Mesothelial cell of epicardium (in vitro differentiated cells): ENCODE measurements around the gene ABHD1. TPM values are rescaled to one million over a fixed set of nuclear protein-coding genes. Genes with fewer than 3 reads are reported as not detected.

Source experiments
- DNase-seq, 2 experiments: peaks; one replicate each; pipeline ENCODE4 v3.0.0; 2021; ENCODE audit warnings: low spot score in 2 of 2; ENCODE audit not compliant: unreplicated experiment in 2 of 2
- H3K27ac Mint-ChIP-seq: 2 replicates; pipeline ENCODE4 v1.8.0; 2021; ENCODE audit warnings: mixed read lengths
- H3K27me3 Mint-ChIP-seq: 2 replicates; pipeline ENCODE4 v1.8.0; 2021; ENCODE audit warnings: low read depth, mixed read lengths
- H3K36me3 Mint-ChIP-seq: 2 replicates; pipeline ENCODE4 v1.8.0; 2021; ENCODE audit warnings: mixed read lengths
- H3K4me1 Mint-ChIP-seq: 2 replicates; pipeline ENCODE4 v1.8.0; 2021; ENCODE audit warnings: mixed read lengths
- H3K4me3 Mint-ChIP-seq: 2 replicates; pipeline ENCODE4 v1.8.0; 2021; ENCODE audit warnings: mild to moderate bottlenecking, moderate library complexity, mixed read lengths
- H3K9me3 Mint-ChIP-seq: 2 replicates; pipeline ENCODE4 v1.8.0; 2021; ENCODE audit warnings: mixed read lengths
- CTCF ChIP-seq: fragments of 200-600 bp; sonication (generic); IDR thresholded peaks from one replicate; pipeline ENCODE4 v1.5.0; 2021; ENCODE audit warnings: antibody characterized with exemption; ENCODE audit not compliant: unreplicated experiment
- total RNA-seq: library from RNA; stranded (reverse); gene quantifications from 3 replicates; pipeline ENCODE4 v1.2.1, GENCODE V29; 2021

Gene ABHD1
- total RNA-seq, 1 donor from 2014 or later: 1.5 TPM

- H3K9me3 Mint-ChIP-seq: no peaks in the 10 kb centered on the region
- H3K27me3 Mint-ChIP-seq: peaks cover 2% of the 10 kb centered on the region
- H3K27ac Mint-ChIP-seq: no peak overlapping the region
- H3K36me3 Mint-ChIP-seq: no peaks in the 10 kb centered on the region
- DNase-seq: no peak
- H3K4me1 Mint-ChIP-seq: peaks cover 3% of the 10 kb centered on the region
- H3K4me3 Mint-ChIP-seq: no peak overlapping the region
- no peak for TF ChIP-seq CTCF
Measured at GRCh38 chr2:27152102-27152795, 28.6 kb downstream of the ABHD1 start.

- Mint-ChIP-seq H3K27me3 (peaks cover 2% of the 10 kb centered on the region), H3K4me1 (peaks cover 3% of the 10 kb centered on the region), H3K27ac (no peak overlapping the region), H3K9me3 (no peaks in the 10 kb centered on the region), H3K4me3 (no peak overlapping the region), H3K36me3 (no peaks in the 10 kb centered on the region)
- no peak for DNase-seq
- TF ChIP-seq CTCF: no peak
Measured at GRCh38 chr2:27152796-27153464, 29.3 kb downstream of the ABHD1 start.

GRCh38 chr2:27154488-27154887, 30.9 kb downstream of the ABHD1 start:
- Mint-ChIP-seq H3K4me3 (no peak overlapping the region), H3K9me3 (no peaks in the 10 kb centered on the region), H3K36me3 (no peaks in the 10 kb centered on the region), H3K4me1 (peaks cover 3% of the 10 kb centered on the region), H3K27me3 (peaks cover 2% of the 10 kb centered on the region), H3K27ac (no peak overlapping the region)
- DNase-seq: no peak
- TF ChIP-seq CTCF: no peak

- Mint-ChIP-seq H3K36me3 (no peaks in the 10 kb centered on the region), H3K27me3 (peaks cover 2% of the 10 kb centered on the region), H3K4me1 (peaks cover 3% of the 10 kb centered on the region), H3K27ac (no peak overlapping the region), H3K4me3 (no peak overlapping the region), H3K9me3 (no peaks in the 10 kb centered on the region)
- TF ChIP-seq CTCF: no peak
- no peak for DNase-seq
Measured at GRCh38 chr2:27155069-27155520, 31.5 kb downstream of the ABHD1 start.

- H3K27ac Mint-ChIP-seq: no peak overlapping the region
- H3K9me3 Mint-ChIP-seq: no peaks in the 10 kb centered on the region
- no peak overlapping the region for H3K4me3 Mint-ChIP-seq
- H3K4me1 Mint-ChIP-seq: peaks cover 2% of the 10 kb centered on the region
- no peak for DNase-seq
- peaks cover under 1% of the 10 kb centered on the region for H3K27me3 Mint-ChIP-seq
- no peak for TF ChIP-seq CTCF
- H3K36me3 Mint-ChIP-seq: no peaks in the 10 kb centered on the region
Measured at GRCh38 chr2:27158468-27158867, 34.9 kb downstream of the ABHD1 start.
